ENCODE data around the gene PAX9. TPM values are rescaled to one million over a fixed set of nuclear protein-coding genes. Genes with fewer than 3 reads are reported as not detected.

The PAX9 gene
- total and polyA plus RNA-seq, 2 of the 13 experiments (the other 11 are each of a cell fraction or from before 2014, with no cell fraction given), result 0.03 TPM; not detected in 1

GRCh38 chr14:36657399-36658122, 4.1 kb upstream of the PAX9 start (continued):
- no peak for TF ChIP-seq PRDM4 (CRISPR knock-in tag; IDR thresholded peaks at IDR 0.05; ENCODE audit: borderline replicate concordance)
- TF ChIP-seq KLF12 (CRISPR knock-in tag; IDR thresholded peaks at IDR 0.05; ENCODE audit: borderline replicate concordance), result no peak
- no peak for TF ChIP-seq NFAT5 (CRISPR knock-in tag; IDR thresholded peaks at IDR 0.05)
- no peak for TF ChIP-seq RCOR2 (CRISPR knock-in tag; IDR thresholded peaks at IDR 0.05)
- TF ChIP-seq BCLAF1 (IDR thresholded peaks at IDR 0.05), result no peak
- no peak for TF ChIP-seq FOXO4 (CRISPR knock-in tag; conservative IDR thresholded peaks at IDR 0.05)
- 0 out of 2 replicates have a peak, but pooled peaks have one; percentile 36 for TF ChIP-seq MXD1 (CRISPR knock-in tag; IDR thresholded peaks at IDR 0.05)
- peak; percentile 24; the same call in 1 of the 2 replicates for TF ChIP-seq MTA1 (CRISPR knock-in tag; IDR thresholded peaks at IDR 0.05; ENCODE audit: borderline replicate concordance)
- no peak for TF ChIP-seq TFDP2 (CRISPR knock-in tag; IDR thresholded peaks at IDR 0.05)
- no peak for TF ChIP-seq ZNF790 (CRISPR knock-in tag; IDR thresholded peaks at IDR 0.05; ENCODE audit: borderline replicate concordance)
- no peak for TF ChIP-seq AGO2 (optimal IDR thresholded peaks at IDR 0.05; ENCODE audit: low read depth, low read length)
- TF ChIP-seq ZNF446 (CRISPR knock-in tag; IDR thresholded peaks at IDR 0.05), result no peak
- TF ChIP-seq CREBL2 (CRISPR knock-in tag; IDR thresholded peaks at IDR 0.05; ENCODE audit: borderline replicate concordance), result no peak

All from HepG2 (cell line).